ENCODE measurements around the gene INHA. TPM values are rescaled to one million over a fixed set of nuclear protein-coding genes. Genes with fewer than 3 reads are reported as not detected.

INHA gene
- total RNA-seq, 1 donor from 2014 or later, result 0.17 TPM

DNA sequence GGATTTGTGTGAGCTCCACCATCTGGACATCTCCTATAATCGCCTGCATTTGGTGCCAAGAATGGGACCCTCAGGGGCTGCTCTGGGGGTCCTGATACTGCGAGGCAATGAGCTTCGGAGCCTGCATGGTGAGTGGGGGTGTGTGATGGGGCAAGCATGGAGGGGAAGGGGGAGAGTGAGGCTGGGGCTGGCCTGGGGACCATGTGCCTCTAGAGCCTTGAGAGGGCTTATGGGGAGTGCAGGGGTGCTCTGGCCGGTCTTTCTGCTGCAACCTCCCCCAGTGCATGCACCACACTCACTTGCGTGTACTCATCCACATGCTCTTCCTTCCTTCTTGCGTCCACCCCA is 33.5 kb downstream of the INHA start:
- no peak for DNase-seq (ENCODE audit: low read depth)
- no peak for TF ChIP-seq CTCF (conservative IDR thresholded peaks at IDR 0.05; ENCODE audit: low read depth, low read length)
- no peak overlapping the region for H3K4me3 ChIP-seq (ENCODE audit: low read depth, low read length)

GRCh38 chr2:219607931-219608330 is 35.8 kb downstream of the INHA start:
- H3K4me3 ChIP-seq (ENCODE audit: low read depth, low read length), result no peak overlapping the region
- TF ChIP-seq CTCF (conservative IDR thresholded peaks at IDR 0.05; ENCODE audit: low read depth, low read length), result no peak
- no peak for DNase-seq (ENCODE audit: low read depth)

DNA sequence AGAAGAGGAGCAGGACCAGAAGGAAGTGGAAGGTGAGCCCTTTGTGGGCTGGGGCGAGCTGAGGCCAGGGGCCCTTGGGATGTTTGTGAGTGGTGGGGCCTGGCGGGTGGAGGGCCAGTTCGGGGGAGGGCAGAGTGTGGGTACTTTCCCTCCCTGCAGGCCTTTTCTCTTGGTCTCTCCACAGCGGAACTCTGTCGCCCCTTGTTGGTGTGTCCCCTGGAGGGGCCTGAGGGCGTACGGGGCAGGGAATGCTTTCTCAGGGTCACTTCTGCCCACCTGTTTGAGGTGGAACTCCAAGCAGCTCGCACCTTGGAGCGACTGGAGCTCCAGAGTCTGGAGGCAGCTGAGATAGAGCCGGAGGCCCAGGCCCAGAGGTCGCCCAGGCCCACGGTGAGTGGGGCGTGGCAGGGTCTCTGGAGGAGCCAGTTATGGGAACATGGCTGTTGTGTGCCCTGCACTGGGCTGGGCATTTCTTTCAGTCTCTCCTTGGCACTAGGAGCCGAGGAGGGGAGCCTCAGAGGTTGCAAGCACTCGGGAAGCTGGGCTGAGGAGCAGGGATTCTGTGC is 36.4 kb downstream of the INHA start:
- DNase-seq (ENCODE audit: low read depth), result no peak
- no peak for TF ChIP-seq CTCF (conservative IDR thresholded peaks at IDR 0.05; ENCODE audit: low read depth, low read length)
- no peak overlapping the region for H3K4me3 ChIP-seq (ENCODE audit: low read depth, low read length)

DNA sequence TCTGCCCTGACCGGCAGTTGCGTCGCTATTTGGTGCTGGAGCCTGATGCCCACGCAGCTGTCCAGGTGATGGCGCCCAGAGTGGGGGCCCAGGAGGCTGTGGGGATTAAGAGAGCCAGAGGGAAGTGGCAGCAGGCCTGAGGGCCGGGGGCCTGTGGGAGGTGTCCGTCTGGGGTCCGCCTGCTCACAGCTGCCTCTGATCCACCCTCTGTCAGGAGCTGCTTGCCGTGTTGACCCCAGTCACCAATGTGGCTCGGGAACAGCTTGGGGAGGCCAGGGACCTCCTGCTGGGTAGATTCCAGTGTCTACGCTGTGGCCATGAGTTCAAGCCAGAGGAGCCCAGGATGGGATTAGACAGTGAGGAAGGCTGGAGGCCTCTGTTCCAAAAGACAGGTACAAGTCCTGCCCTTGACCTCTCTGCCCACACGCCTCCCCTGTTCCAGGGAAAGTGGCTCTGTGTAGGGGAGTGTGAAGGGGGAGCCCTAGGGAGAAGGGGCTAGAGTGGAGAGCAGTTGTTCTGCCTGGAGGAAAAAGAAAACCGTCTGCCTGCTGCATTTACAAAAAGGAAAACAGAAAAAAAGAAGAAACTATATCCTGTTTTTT is 37.1 kb downstream of the INHA start:
- no peak for TF ChIP-seq CTCF (conservative IDR thresholded peaks at IDR 0.05; ENCODE audit: low read depth, low read length)
- no peak for DNase-seq (ENCODE audit: low read depth)
- H3K4me3 ChIP-seq (ENCODE audit: low read depth, low read length), result no peak overlapping the region

DNA sequence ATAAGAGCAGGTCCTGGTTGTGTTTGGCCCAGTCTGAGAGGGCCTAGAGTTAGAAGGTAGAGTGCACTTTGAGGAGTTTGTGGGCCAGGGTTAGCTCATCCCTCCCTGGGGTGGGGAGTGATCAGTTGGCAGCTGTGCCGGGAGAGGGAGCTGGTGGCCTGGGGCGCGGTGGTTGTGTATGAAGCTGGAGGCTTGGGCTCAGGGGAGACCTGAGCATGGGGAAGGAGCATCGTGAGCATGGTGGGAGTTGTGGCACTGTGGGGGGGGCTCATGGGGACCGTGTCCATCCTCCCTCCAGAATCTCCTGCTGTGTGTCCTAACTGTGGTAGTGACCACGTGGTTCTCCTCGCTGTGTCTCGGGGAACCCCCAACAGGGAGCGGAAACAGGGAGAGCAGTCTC is 39.2 kb downstream of the INHA start:
- DNase-seq (ENCODE audit: low read depth), result no peak
- no peak for TF ChIP-seq CTCF (conservative IDR thresholded peaks at IDR 0.05; ENCODE audit: low read depth, low read length)
- no peak overlapping the region for H3K4me3 ChIP-seq (ENCODE audit: low read depth, low read length)

GRCh38 chr2:219611866-219612576 is 39.9 kb downstream of the INHA start:
- no peak overlapping the region for H3K4me3 ChIP-seq (ENCODE audit: low read depth, low read length)
- no peak for DNase-seq (ENCODE audit: low read depth)
- TF ChIP-seq CTCF (conservative IDR thresholded peaks at IDR 0.05; ENCODE audit: low read depth, low read length), result no peak

Data from epithelial cell of proximal tubule (primary cell).